ENCODE results near the gene RPL22.

- no peak for TF ChIP-seq POLR2A (IDR thresholded peaks at IDR 0.05)
- TF ChIP-seq CTCF (IDR thresholded peaks at IDR 0.05): no peak
- TF ChIP-seq POLR2AphosphoS5 (IDR thresholded peaks at IDR 0.05): no peak
Observed at GRCh38 chr1:6235296-6235677, 35.9 kb upstream of the RPL22 start.

Measured in transverse colon (tissue), 4 donors.